Right atrium auricular region (tissue), 2 donors: ENCODE results near the gene NPR3. TPM values are rescaled to one million over a fixed set of nuclear protein-coding genes. Genes with fewer than 3 reads are reported as not detected.

Source experiments
- DNase-seq: peaks from one replicate; pipeline ENCODE4 v3.0.0-alpha.2; 2019; ENCODE audit warnings: low spot score
- H3K27ac ChIP-seq, 2 donors: fragments of 200-600 bp; sonication (generic); 1 replicate in 1 of 2; 2 replicates in 1 of 2; pipeline ENCODE4 v1.5.1; 2016 to 2019
- H3K27me3 ChIP-seq, 2 donors: fragments of 200-600 bp; sonication (generic); one replicate each; pipeline versions ENCODE4 v1.5.1 to v1.6.0; 2017 to 2019
- H3K36me3 ChIP-seq: fragments of 200-600 bp; sonication (generic); one replicate; pipeline ENCODE4 v1.5.1; 2016
- H3K4me1 ChIP-seq, 2 donors: fragments of 200-600 bp; sonication (generic); one replicate each; pipeline versions ENCODE4 v1.5.1 to v1.6.0; 2017 to 2019
- H3K4me3 ChIP-seq, 2 donors: fragments of 200-600 bp; sonication (generic); 1 replicate in 1 of 2; 2 replicates in 1 of 2; pipeline ENCODE4 v1.5.1; 2017 to 2019; ENCODE audit warnings: mild to moderate bottlenecking in 1 of 2, moderate library complexity in 1 of 2
- H3K9me3 ChIP-seq, 2 donors: fragments of 200-600 bp; sonication (generic); one replicate each; pipeline ENCODE4 v1.5.1; 2019
- CTCF ChIP-seq, 2 donors: fragments of 200-600 bp; sonication (generic); IDR thresholded peaks; one replicate each; pipeline ENCODE4 v1.5.1; 2019; ENCODE audit warnings: antibody characterized with exemption in 2 of 2
- total RNA-seq, 2 donors: library from RNA; depleted of rRNA; stranded (reverse); fragments of >200 nt; gene quantifications; one replicate each; pipeline ENCODE4 v1.1.0, GENCODE V29; 2016

NPR3 gene
- total RNA-seq, 2 donors from 2014 or later: 22.0 to 51.0 TPM

- no peak for TF ChIP-seq CTCF (IDR thresholded peaks at IDR 0.05)
- no peak for DNase-seq
- H3K9me3 ChIP-seq: no peaks in the 10 kb centered on the region
- no peak overlapping the region for H3K27ac ChIP-seq
- H3K4me3 ChIP-seq: no peak overlapping the region
- no peaks in the 10 kb centered on the region for H3K4me1 ChIP-seq
- no peaks in the 10 kb centered on the region for H3K27me3 ChIP-seq
- H3K36me3 ChIP-seq: no peaks in the 10 kb centered on the region
Measured at GRCh38 chr5:32831624-32832023, 120.5 kb downstream of the NPR3 start.

- no peak for TF ChIP-seq CTCF (IDR thresholded peaks at IDR 0.05)
- no peak for DNase-seq
Measured at GRCh38 chr5:32833127-32833526, 122.0 kb downstream of the NPR3 start.

GRCh38 chr5:32833663-32834062, 122.5 kb downstream of the NPR3 start:
- Histone ChIP-seq H3K27me3 (no peaks in the 10 kb centered on the region), H3K9me3 (no peaks in the 10 kb centered on the region), H3K27ac (no peak overlapping the region), H3K4me3 (no peak overlapping the region), H3K4me1 (no peaks in the 10 kb centered on the region), H3K36me3 (no peaks in the 10 kb centered on the region)
- no peak for DNase-seq
- no peak for TF ChIP-seq CTCF (IDR thresholded peaks at IDR 0.05)

More at GRCh38 chr5:32833127-32833526, 122.0 kb downstream of the NPR3 start:
- H3K4me1 ChIP-seq: no peaks in the 10 kb centered on the region
- H3K27ac ChIP-seq: no peak overlapping the region
- no peaks in the 10 kb centered on the region for H3K9me3 ChIP-seq
- H3K27me3 ChIP-seq: no peaks in the 10 kb centered on the region
- H3K36me3 ChIP-seq: no peaks in the 10 kb centered on the region
- no peak overlapping the region for H3K4me3 ChIP-seq

GRCh38 chr5:32834251-32834650, 123.1 kb downstream of the NPR3 start:
- no peaks in the 10 kb centered on the region for H3K4me1 ChIP-seq
- H3K9me3 ChIP-seq: no peaks in the 10 kb centered on the region
- no peak for DNase-seq
- no peaks in the 10 kb centered on the region for H3K27me3 ChIP-seq
- no peaks in the 10 kb centered on the region for H3K36me3 ChIP-seq
- H3K4me3 ChIP-seq: no peak overlapping the region
- H3K27ac ChIP-seq: no peak overlapping the region
- no peak for TF ChIP-seq CTCF (IDR thresholded peaks at IDR 0.05)

- Histone ChIP-seq H3K4me1 (no peaks in the 10 kb centered on the region), H3K36me3 (no peaks in the 10 kb centered on the region), H3K4me3 (no peak overlapping the region), H3K27ac (no peak overlapping the region), H3K27me3 (no peaks in the 10 kb centered on the region), H3K9me3 (no peaks in the 10 kb centered on the region)
- no peak for TF ChIP-seq CTCF (IDR thresholded peaks at IDR 0.05)
- no peak for DNase-seq
Measured at GRCh38 chr5:32836176-32836575, 125.1 kb downstream of the NPR3 start.

- H3K36me3 ChIP-seq: no peaks in the 10 kb centered on the region
- H3K27me3 ChIP-seq: no peaks in the 10 kb centered on the region
- TF ChIP-seq CTCF (IDR thresholded peaks at IDR 0.05): no peak
- no peaks in the 10 kb centered on the region for H3K4me1 ChIP-seq
- no peak overlapping the region for H3K4me3 ChIP-seq
- DNase-seq: no peak
- H3K27ac ChIP-seq: no peak overlapping the region
- H3K9me3 ChIP-seq: no peaks in the 10 kb centered on the region
Measured at GRCh38 chr5:32837211-32837610, 126.1 kb downstream of the NPR3 start.
